ENCODE results near the gene RIPK4. TPM values are rescaled to one million over a fixed set of nuclear protein-coding genes. Genes with fewer than 3 reads are reported as not detected.

Gene RIPK4
- polyA plus RNA-seq, 1 donor from 2014 or later, result not detected

GRCh38 chr21:41727784-41728763 is 38.8 kb downstream of the RIPK4 start:
- no peaks in the 10 kb centered on the region for H3F3A ChIP-seq (ENCODE audit: insufficient read depth, low read length, poor library complexity, severe bottlenecking)
- H3K4me2 ChIP-seq (ENCODE audit: low read length), result no peak overlapping the region
- H2AFZ ChIP-seq (ENCODE audit: low read depth, low read length), result no peak overlapping the region
- H4K20me1 ChIP-seq (ENCODE audit: insufficient read depth), result no peaks in the 10 kb centered on the region
- no peak overlapping the region for H3K9ac ChIP-seq (ENCODE audit: low read length)
- H3K4me3 ChIP-seq (ENCODE audit: low read length), result no peak overlapping the region
- peaks cover 12% of the 10 kb centered on the region for H3K27me3 ChIP-seq (ENCODE audit: insufficient read depth, low read depth, low read length)
- H3K36me3 ChIP-seq (ENCODE audit: insufficient read depth, low read length), result no peaks in the 10 kb centered on the region
- TF ChIP-seq MXI1 (conservative IDR thresholded peaks at IDR 0.05; ENCODE audit: poor library complexity, severe bottlenecking), result no peak
- no peak for TF ChIP-seq RAD21 (conservative IDR thresholded peaks at IDR 0.05)
- no peak for TF ChIP-seq EP300 (conservative IDR thresholded peaks at IDR 0.05; ENCODE audit: poor library complexity, severe bottlenecking)
- no peak for TF ChIP-seq SMC3 (conservative IDR thresholded peaks at IDR 0.05; ENCODE audit: poor library complexity)
- TF ChIP-seq, protein P1, sequence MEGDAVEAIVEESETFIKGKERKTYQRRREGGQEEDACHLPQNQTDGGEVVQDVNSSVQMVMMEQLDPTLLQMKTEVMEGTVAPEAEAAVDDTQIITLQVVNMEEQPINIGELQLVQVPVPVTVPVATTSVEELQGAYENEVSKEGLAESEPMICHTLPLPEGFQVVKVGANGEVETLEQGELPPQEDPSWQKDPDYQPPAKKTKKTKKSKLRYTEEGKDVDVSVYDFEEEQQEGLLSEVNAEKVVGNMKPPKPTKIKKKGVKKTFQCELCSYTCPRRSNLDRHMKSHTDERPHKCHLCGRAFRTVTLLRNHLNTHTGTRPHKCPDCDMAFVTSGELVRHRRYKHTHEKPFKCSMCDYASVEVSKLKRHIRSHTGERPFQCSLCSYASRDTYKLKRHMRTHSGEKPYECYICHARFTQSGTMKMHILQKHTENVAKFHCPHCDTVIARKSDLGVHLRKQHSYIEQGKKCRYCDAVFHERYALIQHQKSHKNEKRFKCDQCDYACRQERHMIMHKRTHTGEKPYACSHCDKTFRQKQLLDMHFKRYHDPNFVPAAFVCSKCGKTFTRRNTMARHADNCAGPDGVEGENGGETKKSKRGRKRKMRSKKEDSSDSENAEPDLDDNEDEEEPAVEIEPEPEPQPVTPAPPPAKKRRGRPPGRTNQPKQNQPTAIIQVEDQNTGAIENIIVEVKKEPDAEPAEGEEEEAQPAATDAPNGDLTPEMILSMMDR (IDR thresholded peaks at IDR 0.05; ENCODE audit: poor library complexity, severe bottlenecking), result no peak
- no peak for TF ChIP-seq POLR2AphosphoS5 (IDR thresholded peaks at IDR 0.05)
- no peak for TF ChIP-seq TAF1 (IDR thresholded peaks at IDR 0.05; ENCODE audit: low read depth)
- no peak for TF ChIP-seq EZH2 (IDR thresholded peaks at IDR 0.05; ENCODE audit: borderline replicate concordance, insufficient read depth, low read length, poor library complexity, severe bottlenecking)
- no peak for TF ChIP-seq REST (IDR thresholded peaks at IDR 0.05; ENCODE audit: borderline replicate concordance)
- no peaks in the 10 kb centered on the region for H3K79me2 ChIP-seq (replicated peaks; ENCODE audit: insufficient read depth, low read length)
- no peaks in the 10 kb centered on the region for H3K9me2 ChIP-seq (ENCODE audit: insufficient read depth, low read length)
- no peak overlapping the region for H3K27ac ChIP-seq (ENCODE audit: low read length)
- H3K9me3 ChIP-seq (ENCODE audit: low read length), result no peaks in the 10 kb centered on the region

DNA sequence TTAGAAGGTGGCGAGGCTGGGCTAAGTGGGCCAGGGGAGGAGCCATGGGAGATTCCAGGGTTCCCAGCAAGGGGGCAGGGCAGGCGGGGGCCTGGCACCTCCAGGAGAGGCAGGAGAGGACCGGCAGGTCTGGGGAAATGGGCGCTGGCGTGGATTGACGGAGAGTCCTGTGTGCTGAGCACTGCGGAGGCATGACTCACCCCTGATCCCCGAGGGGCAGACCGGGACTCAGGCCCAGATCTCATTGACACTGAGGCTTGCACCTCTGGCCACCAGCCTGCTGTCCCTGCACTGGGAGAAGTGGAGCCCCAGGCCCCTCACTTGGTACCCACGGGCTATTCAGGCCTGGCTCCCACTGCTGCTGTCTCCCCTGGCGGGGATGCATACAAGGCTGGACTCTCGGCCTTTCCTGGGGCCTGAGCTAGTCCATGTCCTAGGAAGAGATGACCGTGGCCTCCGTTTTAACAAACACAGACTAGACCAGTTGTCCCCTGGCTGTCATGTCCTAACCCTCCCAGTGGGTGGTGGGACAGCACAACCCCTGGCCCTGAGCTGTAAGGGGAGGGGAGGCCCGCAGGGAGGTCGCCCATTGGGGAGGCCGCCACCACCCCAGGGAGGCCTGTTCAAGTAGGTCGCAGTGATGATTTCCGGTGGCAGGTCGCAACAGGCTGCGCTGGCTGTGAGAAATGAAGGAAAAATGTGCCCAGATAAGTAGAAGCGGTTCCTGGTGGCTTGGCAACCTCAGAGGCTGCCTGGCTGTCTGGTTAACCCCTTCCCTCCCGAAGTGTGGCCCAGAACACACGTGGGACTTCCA is 39.7 kb downstream of the RIPK4 start:
- Histone ChIP-seq H3K4me3 (ENCODE audit: low read length) (no peak overlapping the region), H3K79me2 (replicated peaks; ENCODE audit: insufficient read depth, low read length) (no peaks in the 10 kb centered on the region), H3K27ac (ENCODE audit: low read length) (no peak overlapping the region), H3K36me3 (ENCODE audit: insufficient read depth, low read length) (no peaks in the 10 kb centered on the region), H3K4me2 (ENCODE audit: low read length) (no peak overlapping the region), H3K9ac (ENCODE audit: low read length) (no peak overlapping the region), H3K9me3 (ENCODE audit: low read length) (no peaks in the 10 kb centered on the region), H3F3A (ENCODE audit: insufficient read depth, low read length, poor library complexity, severe bottlenecking) (no peaks in the 10 kb centered on the region), H4K20me1 (ENCODE audit: insufficient read depth) (no peaks in the 10 kb centered on the region), H2AFZ (ENCODE audit: low read depth, low read length) (no peak overlapping the region), H3K9me2 (ENCODE audit: insufficient read depth, low read length) (no peaks in the 10 kb centered on the region), H3K27me3 (ENCODE audit: insufficient read depth, low read depth, low read length) (peaks cover 12% of the 10 kb centered on the region)
- TF ChIP-seq REST (IDR thresholded peaks at IDR 0.05; ENCODE audit: borderline replicate concordance) (no peak), SMC3 (conservative IDR thresholded peaks at IDR 0.05; ENCODE audit: poor library complexity) (no peak), TAF1 (IDR thresholded peaks at IDR 0.05; ENCODE audit: low read depth) (no peak), POLR2AphosphoS5 (IDR thresholded peaks at IDR 0.05) (no peak), EZH2 (IDR thresholded peaks at IDR 0.05; ENCODE audit: borderline replicate concordance, insufficient read depth, low read length, poor library complexity, severe bottlenecking) (no peak), RAD21 (conservative IDR thresholded peaks at IDR 0.05) (no peak), MXI1 (conservative IDR thresholded peaks at IDR 0.05; ENCODE audit: poor library complexity, severe bottlenecking) (no peak), EP300 (conservative IDR thresholded peaks at IDR 0.05; ENCODE audit: poor library complexity, severe bottlenecking) (no peak)
- TF ChIP-seq, protein P1 (IDR thresholded peaks at IDR 0.05; ENCODE audit: poor library complexity, severe bottlenecking), result no peak
